HG03139 (cell line): Measurements from ENCODE around the gene IFNGR1.
A peak's percentile ranks its signal among the peaks of the same experiment; 100 is the strongest.

Experiments
- ATAC-seq: cut with Tn5 transposase; IDR thresholded peaks from one replicate; pipeline ENCODE4 v1.9.1; 2021; ENCODE audit not compliant: unreplicated experiment

The IFNGR1 gene

DNA sequence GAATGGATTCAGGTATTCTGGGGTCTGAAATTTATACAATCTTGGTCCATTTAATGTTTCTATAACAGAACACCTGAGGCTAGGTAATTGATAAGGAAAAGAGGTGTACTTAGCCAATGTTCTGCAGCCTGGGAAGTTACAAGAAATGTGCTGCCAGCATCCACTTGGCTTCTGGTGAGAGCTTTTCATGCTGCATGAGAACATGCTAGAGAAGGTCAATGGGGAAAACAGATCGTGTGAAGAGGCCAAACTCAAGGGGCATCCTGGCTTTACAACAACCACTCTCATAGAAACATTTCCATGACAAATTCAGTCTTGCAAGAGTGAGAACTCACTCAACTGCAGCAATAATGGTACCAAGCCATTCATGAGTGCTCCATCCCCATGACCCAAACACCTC, 62.5 kb downstream of the IFNGR1 start:
- ATAC-seq, result no peak

DNA sequence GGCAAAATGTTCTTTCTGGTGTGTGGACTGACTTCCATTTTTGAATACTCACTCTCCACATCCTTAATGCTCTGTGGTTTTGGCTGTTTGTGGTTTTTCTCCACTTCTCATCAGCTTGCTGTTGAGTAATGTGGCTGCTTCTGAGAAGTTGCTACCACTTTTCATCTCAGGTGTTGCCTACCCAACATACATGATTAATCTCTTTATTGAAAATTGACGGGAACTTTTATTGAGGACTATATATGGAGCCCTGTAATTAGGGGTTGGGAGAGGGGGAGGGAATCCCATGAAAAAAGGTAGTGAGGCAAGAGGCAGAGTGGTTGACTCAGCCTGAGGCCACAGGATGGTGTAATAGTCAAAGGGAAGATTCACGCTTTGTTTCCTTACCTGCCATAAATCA, 63.4 kb downstream of the IFNGR1 start:
- ATAC-seq, result peak; percentile 56

DNA sequence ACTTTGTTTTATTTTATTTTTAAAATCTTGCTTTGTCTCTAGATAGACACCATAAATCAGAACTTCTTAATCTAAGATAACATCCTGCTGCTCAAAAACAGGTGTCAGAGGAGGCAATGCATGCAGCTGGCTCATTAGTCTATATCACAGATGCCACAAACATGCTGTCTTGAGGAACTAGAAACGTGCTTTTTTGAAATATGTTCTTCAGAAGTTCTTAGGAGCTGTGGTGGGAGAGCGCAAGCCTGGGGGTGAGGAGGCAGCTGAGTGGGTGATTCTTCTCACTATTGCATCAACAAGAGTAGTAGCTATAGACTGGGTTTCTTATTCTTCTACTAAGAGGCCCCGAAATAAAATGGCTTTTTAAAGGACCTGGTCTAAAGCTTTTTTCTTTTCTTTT, 69.1 kb downstream of the IFNGR1 start:
- ATAC-seq, result no peak

DNA sequence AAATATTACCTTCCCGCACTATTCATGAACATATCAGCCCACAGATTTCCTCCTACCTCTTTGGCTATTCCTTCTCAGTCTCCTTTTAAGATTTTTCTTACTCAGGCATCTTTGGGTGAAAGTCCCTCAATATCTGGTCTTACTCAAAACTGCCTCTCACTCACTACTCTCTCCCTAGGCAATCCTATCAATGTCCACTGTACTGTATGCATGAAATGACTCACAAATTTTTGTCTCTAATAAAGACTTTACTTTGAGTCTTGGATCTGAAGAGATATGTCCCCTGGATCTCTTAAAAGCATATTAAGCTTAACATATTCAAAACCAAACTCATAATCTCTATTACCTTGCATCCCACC, 70.2 kb downstream of the IFNGR1 start:
- ATAC-seq, result no peak

DNA sequence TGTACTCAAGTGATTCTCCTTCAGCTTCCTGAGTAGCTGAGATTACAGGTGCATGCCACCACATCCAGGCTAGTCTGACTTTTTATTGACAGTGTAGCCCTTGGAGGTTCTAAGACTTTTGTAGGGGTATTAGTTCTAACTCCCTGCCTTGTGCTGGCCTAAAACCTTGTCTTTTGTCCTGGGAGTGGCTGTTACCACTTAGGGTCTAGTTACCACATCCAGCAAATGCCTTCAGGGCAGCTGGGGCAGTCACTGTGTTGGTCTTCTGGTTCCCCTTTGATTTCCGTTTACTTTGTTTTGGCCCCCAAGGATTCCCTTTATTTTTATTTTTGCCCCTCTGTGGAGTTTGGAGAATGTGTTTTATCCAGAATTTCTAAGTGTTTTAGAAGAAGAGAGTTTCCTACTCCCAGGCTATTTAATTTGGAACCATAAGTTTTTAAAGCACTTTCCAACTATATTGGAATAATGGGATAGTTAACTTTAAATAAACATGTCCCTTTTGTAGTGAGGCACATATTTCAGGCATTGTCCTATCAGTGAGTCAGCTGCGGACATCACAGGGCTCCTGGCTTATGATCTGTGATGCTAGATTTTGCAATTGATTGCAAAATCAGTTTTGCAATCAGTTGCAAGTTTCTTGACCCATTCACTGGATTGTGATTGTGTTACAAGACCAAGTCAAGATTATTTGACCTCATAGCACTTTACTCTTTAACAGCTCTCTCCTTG, 70.7 kb downstream of the IFNGR1 start:
- no peak for ATAC-seq
